ENCODE results near the gene LY9. TPM values are rescaled to one million over a fixed set of nuclear protein-coding genes. Genes with fewer than 3 reads are reported as not detected.

The LY9 gene
- total RNA-seq, 1 experiment from 2014 or later = 6.9 TPM

DNA sequence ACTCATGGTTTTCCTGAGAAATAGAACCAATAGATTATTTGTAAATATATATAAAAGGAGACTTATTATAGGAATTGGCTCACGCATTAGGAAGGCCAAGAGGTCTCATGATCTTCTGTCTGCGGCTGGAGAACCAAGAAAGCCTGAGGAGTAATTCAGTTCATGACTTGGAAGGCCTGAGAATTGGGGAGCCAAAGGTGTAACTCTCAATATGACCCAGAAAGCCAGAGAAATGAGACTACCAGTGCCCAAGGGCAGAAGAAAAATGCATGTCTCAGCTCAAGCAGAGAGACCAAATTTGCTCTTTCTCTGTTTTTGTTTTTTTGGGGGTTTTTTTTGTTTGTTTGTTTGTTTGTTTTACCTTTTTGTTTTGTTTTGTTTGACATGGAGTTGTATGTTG is 37.5 kb upstream of the LY9 start:
- Histone ChIP-seq H3K79me2 (ENCODE audit: low read depth) (no peaks in the 10 kb centered on the region), H3F3A (ENCODE audit: insufficient read depth, low read depth) (no peaks in the 10 kb centered on the region), H3K4me2 (no peak overlapping the region), H3K27me3 (ENCODE audit: insufficient read depth, low read depth) (no peaks in the 10 kb centered on the region), H3K27ac (no peak overlapping the region), H3K9me3 (ENCODE audit: insufficient read depth, low read depth) (no peaks in the 10 kb centered on the region), H3K4me3 (no peak overlapping the region), H3K36me3 (ENCODE audit: low read depth) (no peaks in the 10 kb centered on the region), H3K9me2 (ENCODE audit: insufficient read depth) (no peaks in the 10 kb centered on the region), H4K20me1 (ENCODE audit: insufficient read depth) (no peaks in the 10 kb centered on the region), H3K4me1 (replicated peaks; ENCODE audit: insufficient read depth) (no peaks in the 10 kb centered on the region), H2AFZ (no peak overlapping the region)
- no peak for TF ChIP-seq EZH2 (IDR thresholded peaks at IDR 0.05; ENCODE audit: low read depth)
- TF ChIP-seq, protein P1, sequence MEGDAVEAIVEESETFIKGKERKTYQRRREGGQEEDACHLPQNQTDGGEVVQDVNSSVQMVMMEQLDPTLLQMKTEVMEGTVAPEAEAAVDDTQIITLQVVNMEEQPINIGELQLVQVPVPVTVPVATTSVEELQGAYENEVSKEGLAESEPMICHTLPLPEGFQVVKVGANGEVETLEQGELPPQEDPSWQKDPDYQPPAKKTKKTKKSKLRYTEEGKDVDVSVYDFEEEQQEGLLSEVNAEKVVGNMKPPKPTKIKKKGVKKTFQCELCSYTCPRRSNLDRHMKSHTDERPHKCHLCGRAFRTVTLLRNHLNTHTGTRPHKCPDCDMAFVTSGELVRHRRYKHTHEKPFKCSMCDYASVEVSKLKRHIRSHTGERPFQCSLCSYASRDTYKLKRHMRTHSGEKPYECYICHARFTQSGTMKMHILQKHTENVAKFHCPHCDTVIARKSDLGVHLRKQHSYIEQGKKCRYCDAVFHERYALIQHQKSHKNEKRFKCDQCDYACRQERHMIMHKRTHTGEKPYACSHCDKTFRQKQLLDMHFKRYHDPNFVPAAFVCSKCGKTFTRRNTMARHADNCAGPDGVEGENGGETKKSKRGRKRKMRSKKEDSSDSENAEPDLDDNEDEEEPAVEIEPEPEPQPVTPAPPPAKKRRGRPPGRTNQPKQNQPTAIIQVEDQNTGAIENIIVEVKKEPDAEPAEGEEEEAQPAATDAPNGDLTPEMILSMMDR (conservative IDR thresholded peaks at IDR 0.05) = no peak
- ChIA-PET CTCF (no interaction called here), POLR2A (ENCODE audit: unreplicated experiment) (no interaction called here)
- no TSS peak for BruUV-seq (replicated peaks)
- intact Hi-C loops (cut with micrococcal nuclease; ENCODE audit: unreplicated experiment) = no loop called here
- no peak for DNase-seq

DNA sequence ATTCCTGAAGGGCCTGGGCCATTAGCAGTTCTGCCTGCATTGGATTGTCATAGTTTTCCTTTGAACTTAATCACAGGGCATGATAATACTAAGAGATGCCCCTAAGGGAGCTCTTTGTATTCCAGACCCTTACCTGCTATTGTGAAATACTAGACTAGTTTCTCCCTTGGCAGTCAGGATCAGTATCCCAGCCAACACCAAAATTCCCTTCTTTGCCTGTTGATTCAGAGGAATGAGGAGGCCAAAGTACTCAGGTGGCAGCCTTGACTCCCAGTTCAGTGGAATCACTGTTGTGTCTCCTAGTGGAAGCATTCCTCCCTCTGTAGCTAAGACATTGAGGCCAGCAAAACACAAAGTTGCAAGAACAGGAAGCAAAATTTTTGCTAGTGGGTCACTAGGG is 36.2 kb upstream of the LY9 start:
- TF ChIP-seq EZH2 (IDR thresholded peaks at IDR 0.05; ENCODE audit: low read depth) = no peak
- TF ChIP-seq, protein P1 (conservative IDR thresholded peaks at IDR 0.05) = no peak
- H3K27ac ChIP-seq = no peak overlapping the region
- BruUV-seq (replicated peaks) = no TSS peak
- ChIA-PET POLR2A (ENCODE audit: unreplicated experiment) (no interaction called here), CTCF (no interaction called here)
- no peak overlapping the region for H2AFZ ChIP-seq
- no peaks in the 10 kb centered on the region for H3K79me2 ChIP-seq (ENCODE audit: low read depth)
- no peaks in the 10 kb centered on the region for H3K36me3 ChIP-seq (ENCODE audit: low read depth)
- H3K9me3 ChIP-seq (ENCODE audit: insufficient read depth, low read depth) = no peaks in the 10 kb centered on the region
- H4K20me1 ChIP-seq (ENCODE audit: insufficient read depth) = no peaks in the 10 kb centered on the region
- DNase-seq = no peak
- H3K4me1 ChIP-seq (replicated peaks; ENCODE audit: insufficient read depth) = no peaks in the 10 kb centered on the region
- H3K27me3 ChIP-seq (ENCODE audit: insufficient read depth, low read depth) = no peaks in the 10 kb centered on the region
- H3F3A ChIP-seq (ENCODE audit: insufficient read depth, low read depth) = no peaks in the 10 kb centered on the region
- intact Hi-C loops (cut with micrococcal nuclease; ENCODE audit: unreplicated experiment) = no loop called here
- H3K4me2 ChIP-seq = no peak overlapping the region
- H3K4me3 ChIP-seq = no peak overlapping the region
- no peaks in the 10 kb centered on the region for H3K9me2 ChIP-seq (ENCODE audit: insufficient read depth)

DNA sequence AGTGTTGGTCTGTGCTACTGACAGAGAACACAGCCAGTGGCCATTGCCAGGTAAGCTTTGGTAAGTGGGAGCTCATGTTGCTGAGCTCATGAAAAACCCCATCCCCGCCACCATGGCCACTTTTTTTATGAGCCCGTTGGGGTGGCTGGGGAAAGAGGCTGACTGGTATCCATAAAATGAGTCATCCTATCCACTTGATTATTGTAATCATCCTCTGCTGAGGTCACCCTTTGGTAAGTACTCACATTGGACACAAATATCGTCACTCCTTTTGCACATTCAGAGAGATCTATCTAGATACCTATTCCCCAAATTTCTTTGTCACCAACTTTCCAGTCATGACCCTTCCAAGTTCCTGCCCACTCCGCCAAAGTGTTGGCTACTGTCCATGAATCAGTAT is 34.9 kb upstream of the LY9 start:
- intact Hi-C loops (cut with micrococcal nuclease; ENCODE audit: unreplicated experiment) = no loop called here
- no peaks in the 10 kb centered on the region for H3K9me3 ChIP-seq (ENCODE audit: insufficient read depth, low read depth)
- ChIA-PET POLR2A (ENCODE audit: unreplicated experiment) (no interaction called here), CTCF (no interaction called here)
- H3K4me2 ChIP-seq = no peak overlapping the region
- no peaks in the 10 kb centered on the region for H3K36me3 ChIP-seq (ENCODE audit: low read depth)
- TF ChIP-seq, protein P1 (conservative IDR thresholded peaks at IDR 0.05) = no peak
- TF ChIP-seq EZH2 (IDR thresholded peaks at IDR 0.05; ENCODE audit: low read depth) = no peak
- BruUV-seq (replicated peaks) = no TSS peak
- no peak overlapping the region for H2AFZ ChIP-seq
- no peaks in the 10 kb centered on the region for H3K9me2 ChIP-seq (ENCODE audit: insufficient read depth)
- no peaks in the 10 kb centered on the region for H3K27me3 ChIP-seq (ENCODE audit: insufficient read depth, low read depth)
- no peaks in the 10 kb centered on the region for H3K79me2 ChIP-seq (ENCODE audit: low read depth)
- no peak overlapping the region for H3K4me3 ChIP-seq
- H3K27ac ChIP-seq = no peak overlapping the region
- no peaks in the 10 kb centered on the region for H4K20me1 ChIP-seq (ENCODE audit: insufficient read depth)
- no peaks in the 10 kb centered on the region for H3K4me1 ChIP-seq (replicated peaks; ENCODE audit: insufficient read depth)
- H3F3A ChIP-seq (ENCODE audit: insufficient read depth, low read depth) = no peaks in the 10 kb centered on the region
- no peak for DNase-seq
